ENCODE results near the gene RALGAPA1.
"Not testable (repeated sequence)": the region's sequence is repeated elsewhere in the genome, so short reads cannot be mapped to it uniquely, and the experiment has no call there.

Gene RALGAPA1

GRCh38 chr14:35628989-35629388 lies 180.1 kb downstream of the RALGAPA1 start:
- Histone ChIP-seq H3K27me3 (ENCODE audit: insufficient read depth, poor library complexity, severe bottlenecking) (no peaks in the 10 kb centered on the region), H3K27ac (replicated peaks) (no peak overlapping the region), H3K4me3 (replicated peaks; ENCODE audit: insufficient read depth, low read length) (no peak overlapping the region)
- DNase-seq (ENCODE audit: low read depth in 1 of 2, low spot score in 1 of 2) = no peak
- TF ChIP-seq GABPA (IDR thresholded peaks at IDR 0.05; ENCODE audit: low read depth) (no peak), CTCF (IDR thresholded peaks at IDR 0.05; ENCODE audit: insufficient read depth, low read length) (no peak), SPI1 (IDR thresholded peaks at IDR 0.05; ENCODE audit: borderline replicate concordance, low read depth) (no peak), POLR2AphosphoS5 (IDR thresholded peaks at IDR 0.05; ENCODE audit: low read depth) (no peak)
- TF ChIP-seq, protein P1, sequence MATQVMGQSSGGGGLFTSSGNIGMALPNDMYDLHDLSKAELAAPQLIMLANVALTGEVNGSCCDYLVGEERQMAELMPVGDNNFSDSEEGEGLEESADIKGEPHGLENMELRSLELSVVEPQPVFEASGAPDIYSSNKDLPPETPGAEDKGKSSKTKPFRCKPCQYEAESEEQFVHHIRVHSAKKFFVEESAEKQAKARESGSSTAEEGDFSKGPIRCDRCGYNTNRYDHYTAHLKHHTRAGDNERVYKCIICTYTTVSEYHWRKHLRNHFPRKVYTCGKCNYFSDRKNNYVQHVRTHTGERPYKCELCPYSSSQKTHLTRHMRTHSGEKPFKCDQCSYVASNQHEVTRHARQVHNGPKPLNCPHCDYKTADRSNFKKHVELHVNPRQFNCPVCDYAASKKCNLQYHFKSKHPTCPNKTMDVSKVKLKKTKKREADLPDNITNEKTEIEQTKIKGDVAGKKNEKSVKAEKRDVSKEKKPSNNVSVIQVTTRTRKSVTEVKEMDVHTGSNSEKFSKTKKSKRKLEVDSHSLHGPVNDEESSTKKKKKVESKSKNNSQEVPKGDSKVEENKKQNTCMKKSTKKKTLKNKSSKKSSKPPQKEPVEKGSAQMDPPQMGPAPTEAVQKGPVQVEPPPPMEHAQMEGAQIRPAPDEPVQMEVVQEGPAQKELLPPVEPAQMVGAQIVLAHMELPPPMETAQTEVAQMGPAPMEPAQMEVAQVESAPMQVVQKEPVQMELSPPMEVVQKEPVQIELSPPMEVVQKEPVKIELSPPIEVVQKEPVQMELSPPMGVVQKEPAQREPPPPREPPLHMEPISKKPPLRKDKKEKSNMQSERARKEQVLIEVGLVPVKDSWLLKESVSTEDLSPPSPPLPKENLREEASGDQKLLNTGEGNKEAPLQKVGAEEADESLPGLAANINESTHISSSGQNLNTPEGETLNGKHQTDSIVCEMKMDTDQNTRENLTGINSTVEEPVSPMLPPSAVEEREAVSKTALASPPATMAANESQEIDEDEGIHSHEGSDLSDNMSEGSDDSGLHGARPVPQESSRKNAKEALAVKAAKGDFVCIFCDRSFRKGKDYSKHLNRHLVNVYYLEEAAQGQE (IDR thresholded peaks at IDR 0.05; ENCODE audit: insufficient replicate concordance, low read depth) = no peak

- DNase-seq (ENCODE audit: low read depth in 1 of 2, low spot score in 1 of 2); H3K27ac ChIP-seq (replicated peaks); H3K27me3 ChIP-seq (ENCODE audit: insufficient read depth, poor library complexity, severe bottlenecking); H3K4me3 ChIP-seq (replicated peaks; ENCODE audit: insufficient read depth, low read length): not testable (repeated sequence)
Measured at GRCh38 chr14:35626947-35627346, 182.1 kb downstream of the RALGAPA1 start.

- not testable (repeated sequence) for DNase-seq (ENCODE audit: low read depth in 1 of 2, low spot score in 1 of 2); H3K4me3 ChIP-seq (replicated peaks; ENCODE audit: insufficient read depth, low read length); H3K27me3 ChIP-seq (ENCODE audit: insufficient read depth, poor library complexity, severe bottlenecking); H3K27ac ChIP-seq (replicated peaks)
Measured at GRCh38 chr14:35621996-35622395, 187.1 kb downstream of the RALGAPA1 start.

DNA sequence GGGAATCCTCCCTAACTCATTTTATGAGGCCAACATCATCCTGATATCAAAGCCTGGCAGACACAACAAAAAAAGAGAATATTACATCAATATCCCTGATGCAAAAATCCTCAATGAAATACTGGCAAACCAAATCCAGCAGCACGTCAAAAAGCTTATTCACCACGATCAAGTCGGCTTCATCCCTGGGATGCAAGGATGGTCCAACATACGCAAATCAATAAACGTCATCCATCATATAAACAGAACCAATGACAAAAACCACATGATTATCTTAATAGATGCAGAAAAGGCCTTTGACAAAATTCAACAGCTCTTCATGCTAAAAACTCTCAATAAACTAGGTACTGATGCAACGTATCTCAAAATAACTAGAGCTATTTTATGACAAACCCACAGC lies 189.1 kb downstream of the RALGAPA1 start:
- H3K4me3 ChIP-seq (replicated peaks; ENCODE audit: insufficient read depth, low read length); H3K27me3 ChIP-seq (ENCODE audit: insufficient read depth, poor library complexity, severe bottlenecking); H3K27ac ChIP-seq (replicated peaks); DNase-seq (ENCODE audit: low read depth in 1 of 2, low spot score in 1 of 2): not testable (repeated sequence)

DNA sequence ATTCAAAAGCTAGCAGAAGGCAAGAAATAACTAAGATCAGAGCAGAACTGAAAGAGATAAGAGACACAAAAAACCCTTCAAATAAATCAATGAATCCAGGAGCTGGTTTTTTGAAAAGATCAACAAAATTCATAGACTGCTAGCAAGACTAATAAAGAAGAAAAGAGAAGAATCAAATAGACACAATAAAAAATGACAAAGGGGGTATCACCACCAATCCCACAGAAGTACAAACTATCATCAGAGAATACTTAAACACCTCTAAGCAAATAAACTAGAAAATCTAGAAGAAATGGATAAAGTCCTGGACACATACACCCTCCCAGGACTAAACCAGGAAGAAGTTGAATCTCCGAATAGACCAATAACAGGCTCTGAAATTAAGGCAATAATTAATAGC lies 189.6 kb downstream of the RALGAPA1 start:
- H3K27me3 ChIP-seq (ENCODE audit: insufficient read depth, poor library complexity, severe bottlenecking); H3K27ac ChIP-seq (replicated peaks); DNase-seq (ENCODE audit: low read depth in 1 of 2, low spot score in 1 of 2); H3K4me3 ChIP-seq (replicated peaks; ENCODE audit: insufficient read depth, low read length): not testable (repeated sequence)

DNA sequence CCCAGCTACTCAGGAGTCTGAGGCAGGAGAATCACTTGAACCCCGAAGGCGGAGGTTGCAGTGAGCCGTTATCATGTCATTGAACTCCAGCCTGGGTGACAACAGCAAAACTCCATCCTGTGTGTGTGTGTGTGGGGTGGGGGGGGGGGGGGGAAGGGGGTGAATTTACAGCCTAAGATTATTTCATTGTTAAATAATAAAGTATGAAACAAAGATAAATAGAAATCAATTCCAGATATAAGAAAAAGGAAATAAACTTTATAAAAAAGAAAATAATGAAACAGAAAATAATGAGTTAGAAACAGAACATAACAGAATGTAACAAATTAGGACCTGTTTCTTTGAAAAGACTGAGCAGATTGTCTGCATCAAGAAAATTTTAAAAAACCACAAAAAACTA lies 191.6 kb downstream of the RALGAPA1 start:
- no peak for DNase-seq (ENCODE audit: low read depth in 1 of 2, low spot score in 1 of 2)
- Histone ChIP-seq H3K4me3 (replicated peaks; ENCODE audit: insufficient read depth, low read length) (no peak overlapping the region), H3K27me3 (ENCODE audit: insufficient read depth, poor library complexity, severe bottlenecking) (no peaks in the 10 kb centered on the region), H3K27ac (replicated peaks) (no peak overlapping the region)
- TF ChIP-seq SPI1 (IDR thresholded peaks at IDR 0.05; ENCODE audit: borderline replicate concordance, low read depth) = no peak
- no peak for TF ChIP-seq POLR2AphosphoS5 (IDR thresholded peaks at IDR 0.05; ENCODE audit: low read depth)
- TF ChIP-seq CTCF (IDR thresholded peaks at IDR 0.05; ENCODE audit: insufficient read depth, low read length) = no peak
- TF ChIP-seq, protein P1 (IDR thresholded peaks at IDR 0.05; ENCODE audit: insufficient replicate concordance, low read depth) = no peak
- TF ChIP-seq GABPA (IDR thresholded peaks at IDR 0.05; ENCODE audit: low read depth) = no peak
